GM21723 (cell line): ENCODE measurements around the gene RAC2.
"Not testable (repeated sequence)": the region's sequence is repeated elsewhere in the genome, so short reads cannot be mapped to it uniquely, and the experiment has no call there.

ENCODE experiments used
- ATAC-seq: cut with Tn5 transposase; IDR thresholded peaks from one replicate; pipeline ENCODE4 v1.9.1; 2021; ENCODE audit warnings: mild to moderate bottlenecking, moderate library complexity; ENCODE audit not compliant: unreplicated experiment

Gene RAC2

GRCh38 chr22:37256075-37256726 lies 12.1 kb upstream of the RAC2 start:
- no peak for ATAC-seq

- no peak for ATAC-seq
Observed at GRCh38 chr22:37255558-37256006, 11.5 kb upstream of the RAC2 start.

GRCh38 chr22:37254867-37255233 lies 10.8 kb upstream of the RAC2 start:
- ATAC-seq = no peak

GRCh38 chr22:37254209-37254866 lies 10.3 kb upstream of the RAC2 start:
- no peak for ATAC-seq

GRCh38 chr22:37253126-37253660 lies 9.1 kb upstream of the RAC2 start:
- ATAC-seq = no peak

- not testable (repeated sequence) for ATAC-seq
Observed at GRCh38 chr22:37251836-37252235, 7.8 kb upstream of the RAC2 start.

- ATAC-seq = no peak
Observed at GRCh38 chr22:37249986-37250385, 5.9 kb upstream of the RAC2 start.

- ATAC-seq = no peak
Observed at GRCh38 chr22:37248251-37248650, 4.2 kb upstream of the RAC2 start.

- ATAC-seq = no peak
Observed at GRCh38 chr22:37245740-37246139, 1.7 kb upstream of the RAC2 start.

- no peak for ATAC-seq
Observed at GRCh38 chr22:37244922-37245722, 1.1 kb upstream of the RAC2 start.

GRCh38 chr22:37243402-37244113 lies 511 bp downstream of the RAC2 start:
- ATAC-seq = no peak

GRCh38 chr22:37242395-37242918 lies 1.6 kb downstream of the RAC2 start:
- ATAC-seq = peak; percentile 63

GRCh38 chr22:37241351-37242142 lies 2.5 kb downstream of the RAC2 start:
- no peak for ATAC-seq

GRCh38 chr22:37240941-37241320 lies 3.1 kb downstream of the RAC2 start:
- no peak for ATAC-seq

GRCh38 chr22:37240240-37240940 lies 3.7 kb downstream of the RAC2 start:
- ATAC-seq = no peak

- no peak for ATAC-seq
Observed at GRCh38 chr22:37239336-37240239, 4.5 kb downstream of the RAC2 start.

GRCh38 chr22:37237371-37238268 lies 6.4 kb downstream of the RAC2 start:
- ATAC-seq = no peak
